Fibroblast of lung (primary cell): ENCODE measurements around the gene C11orf42. TPM values are rescaled to one million over a fixed set of nuclear protein-coding genes. Genes with fewer than 3 reads are reported as not detected.

Experiments
- DNase-seq, 2 donors: peaks; one replicate each; pipeline versions ENCODE4 v3.0.0 to v3.0.0-alpha.2; 2010; ENCODE audit warnings: low read depth in 2 of 2
- H2AFZ ChIP-seq: 2 replicates; pipeline ENCODE4 v1.5.1; 2012; ENCODE audit warnings: low read length, control low read depth, inconsistent platforms
- H3K27ac ChIP-seq: 2 replicates; pipeline ENCODE4 v1.5.1; 2011; ENCODE audit warnings: low read length, control low read depth; ENCODE audit not compliant: insufficient read depth
- H3K27me3 ChIP-seq: 2 replicates; pipeline ENCODE4 v1.5.1; 2011; ENCODE audit warnings: mild to moderate bottlenecking, low read length; ENCODE audit not compliant: control insufficient read depth, insufficient read depth
- H3K36me3 ChIP-seq: 2 replicates; pipeline ENCODE4 v1.5.1; 2011; ENCODE audit warnings: low read length; ENCODE audit not compliant: control insufficient read depth, insufficient read depth
- H3K4me1 ChIP-seq: 2 replicates; pipeline ENCODE4 v1.5.1; 2011; ENCODE audit warnings: low read length; ENCODE audit not compliant: control insufficient read depth, insufficient read depth; ENCODE audit errors: extremely low read depth
- H3K4me2 ChIP-seq: 2 replicates; pipeline ENCODE4 v1.5.1; 2011; ENCODE audit warnings: low read length, control low read depth; ENCODE audit not compliant: insufficient read depth; ENCODE audit errors: extremely low read depth
- H3K4me3 ChIP-seq, 4 experiments: fragments of 200-600 bp in 1 of 4; sonication (generic) in 1 of 4; replicated peaks in 1 of 4; 2 replicates each; pipeline ENCODE4 v1.5.1; 2011 to 2016; ENCODE audit warnings: low read length in 4 of 4, low read depth in 3 of 4, mild to moderate bottlenecking in 3 of 4, control low read depth in 2 of 4, inconsistent platforms in 1 of 4, mixed read lengths in 1 of 4; ENCODE audit not compliant: insufficient read depth in 1 of 4; ENCODE audit errors: control extremely low read depth in 1 of 4
- H3K79me2 ChIP-seq: 2 replicates; pipeline ENCODE4 v1.5.1; 2012; ENCODE audit warnings: mild to moderate bottlenecking, low read length, inconsistent platforms; ENCODE audit not compliant: control insufficient read depth, insufficient read depth
- H3K9ac ChIP-seq: 2 replicates; pipeline ENCODE4 v1.5.1; 2011; ENCODE audit warnings: mild to moderate bottlenecking, low read length, control low read depth; ENCODE audit not compliant: insufficient read depth
- H3K9me3 ChIP-seq: 2 replicates; pipeline ENCODE4 v1.5.1; 2012; ENCODE audit warnings: low read depth, low read length; ENCODE audit not compliant: control insufficient read depth, insufficient read depth
- H4K20me1 ChIP-seq: 2 replicates; pipeline ENCODE4 v1.5.1; 2011; ENCODE audit warnings: low read length; ENCODE audit not compliant: control insufficient read depth, insufficient read depth; ENCODE audit errors: extremely low read depth
- EZH2 ChIP-seq: IDR thresholded peaks from 2 replicates; pipeline ENCODE4 v1.5.1; 2012; ENCODE audit warnings: low read length, control low read depth, mild to moderate bottlenecking; ENCODE audit errors: missing control alignments
- polyA plus RNA-seq, 2 donors: library from polyadenylated mRNA; depleted of rRNA in 1 of 2; stranded (reverse) in 1 of 2; unstranded in 1 of 2; fragments of >200 nt; gene quantifications; 2 replicates each; pipeline ENCODE4 v1.2.1, GENCODE V29; 2011 to 2012; ENCODE audit warnings: missing spikeins in 1 of 2
- total RNA-seq: library from RNA; depleted of rRNA; stranded (reverse); fragments of >200 nt; gene quantifications from 2 replicates; pipeline ENCODE4 v1.2.1, GENCODE V29; 2014
- TF ChIP-seq, protein P1 (sequence below), 2 donors: IDR thresholded peaks in 1 of 2; conservative IDR thresholded peaks in 1 of 2; 1 replicate in 1 of 2; 2 replicates in 1 of 2; pipeline ENCODE4 v1.5.1; 2011 to 2012; ENCODE audit warnings: low read length in 2 of 2, control low read depth in 1 of 2, inconsistent platforms in 1 of 2, low read depth in 1 of 2, mild to moderate bottlenecking in 1 of 2

C11orf42 gene
- total and polyA plus RNA-seq, 2 donors (not counting 1 experiment from before 2014, with no cell fraction given), result not detected

DNA sequence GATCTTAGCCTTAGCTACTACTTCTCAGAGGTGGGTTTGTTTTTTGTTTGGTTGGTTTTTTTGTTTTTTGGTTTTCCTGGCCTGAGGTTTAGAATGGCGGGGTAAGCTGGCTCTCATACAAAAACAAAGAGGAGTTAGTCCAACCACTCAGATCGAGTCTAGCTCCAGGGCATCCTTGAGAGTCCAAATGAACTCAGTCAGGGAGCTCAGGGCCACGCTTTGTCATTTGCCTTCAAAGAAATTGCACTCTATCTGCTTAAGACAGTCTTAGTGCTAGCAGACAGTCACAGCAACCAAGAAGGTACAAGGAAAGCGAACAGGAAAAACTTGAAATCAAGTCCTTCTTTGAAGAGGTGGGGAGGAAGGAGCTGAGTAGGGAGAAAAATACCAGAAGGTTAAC lies 11.1 kb downstream of the C11orf42 start:
- H4K20me1 ChIP-seq, result no peaks in the 10 kb centered on the region
- H3K27ac ChIP-seq, result no peak overlapping the region
- H3K36me3 ChIP-seq, result peaks cover 16% of the 10 kb centered on the region
- no peaks in the 10 kb centered on the region for H3K9me3 ChIP-seq
- DNase-seq, result no peak
- no peak overlapping the region for H3K9ac ChIP-seq
- H3K4me2 ChIP-seq, result no peak overlapping the region
- no peaks in the 10 kb centered on the region for H3K27me3 ChIP-seq
- no peaks in the 10 kb centered on the region for H3K79me2 ChIP-seq
- H3K4me1 ChIP-seq, result peaks cover 2% of the 10 kb centered on the region
- TF ChIP-seq EZH2, result no peak
- TF ChIP-seq, protein P1, sequence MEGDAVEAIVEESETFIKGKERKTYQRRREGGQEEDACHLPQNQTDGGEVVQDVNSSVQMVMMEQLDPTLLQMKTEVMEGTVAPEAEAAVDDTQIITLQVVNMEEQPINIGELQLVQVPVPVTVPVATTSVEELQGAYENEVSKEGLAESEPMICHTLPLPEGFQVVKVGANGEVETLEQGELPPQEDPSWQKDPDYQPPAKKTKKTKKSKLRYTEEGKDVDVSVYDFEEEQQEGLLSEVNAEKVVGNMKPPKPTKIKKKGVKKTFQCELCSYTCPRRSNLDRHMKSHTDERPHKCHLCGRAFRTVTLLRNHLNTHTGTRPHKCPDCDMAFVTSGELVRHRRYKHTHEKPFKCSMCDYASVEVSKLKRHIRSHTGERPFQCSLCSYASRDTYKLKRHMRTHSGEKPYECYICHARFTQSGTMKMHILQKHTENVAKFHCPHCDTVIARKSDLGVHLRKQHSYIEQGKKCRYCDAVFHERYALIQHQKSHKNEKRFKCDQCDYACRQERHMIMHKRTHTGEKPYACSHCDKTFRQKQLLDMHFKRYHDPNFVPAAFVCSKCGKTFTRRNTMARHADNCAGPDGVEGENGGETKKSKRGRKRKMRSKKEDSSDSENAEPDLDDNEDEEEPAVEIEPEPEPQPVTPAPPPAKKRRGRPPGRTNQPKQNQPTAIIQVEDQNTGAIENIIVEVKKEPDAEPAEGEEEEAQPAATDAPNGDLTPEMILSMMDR (conservative IDR thresholded peaks at IDR 0.05 in 1 of 2, IDR thresholded peaks at IDR 0.05 in 1 of 2; ENCODE audit: low read depth in 1 of 2, low read length in 2 of 2), result no peak
- no peak overlapping the region for H3K4me3 ChIP-seq
- H2AFZ ChIP-seq, result no peak overlapping the region

DNA sequence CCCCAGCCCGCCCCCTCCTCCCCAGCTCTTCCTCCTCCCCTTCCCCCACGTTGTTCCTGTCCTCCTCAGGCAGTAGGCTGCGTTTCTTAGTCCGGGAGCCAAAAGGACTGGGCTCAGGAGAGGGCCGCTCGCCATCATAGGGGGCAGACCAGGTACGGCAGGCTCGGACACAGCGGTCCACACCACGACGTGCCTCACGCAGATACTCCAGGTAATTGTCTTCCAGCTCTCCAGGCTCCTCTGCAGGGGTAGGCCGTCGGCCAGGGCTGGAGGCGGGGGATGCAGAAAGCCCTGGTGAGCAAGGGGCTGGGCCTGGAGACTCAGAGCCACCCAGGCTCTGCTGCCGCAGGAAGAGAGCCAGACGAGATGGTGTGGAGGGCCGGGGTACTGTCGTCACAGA lies 12.4 kb downstream of the C11orf42 start:
- no peaks in the 10 kb centered on the region for H3K79me2 ChIP-seq
- no peaks in the 10 kb centered on the region for H3K9me3 ChIP-seq
- no peaks in the 10 kb centered on the region for H3K27me3 ChIP-seq
- no peak overlapping the region for H3K27ac ChIP-seq
- no peak overlapping the region for H3K9ac ChIP-seq
- H3K36me3 ChIP-seq, result peaks cover 16% of the 10 kb centered on the region
- H4K20me1 ChIP-seq, result no peaks in the 10 kb centered on the region
- no peak overlapping the region for H3K4me2 ChIP-seq
- no peak for DNase-seq
- no peak overlapping the region for H2AFZ ChIP-seq
- H3K4me3 ChIP-seq, result no peak overlapping the region
- H3K4me1 ChIP-seq, result peaks cover 2% of the 10 kb centered on the region
- TF ChIP-seq, protein P1 (conservative IDR thresholded peaks at IDR 0.05 in 1 of 2, IDR thresholded peaks at IDR 0.05 in 1 of 2; ENCODE audit: low read depth in 1 of 2, low read length in 2 of 2), result no peak
- no peak for TF ChIP-seq EZH2

DNA sequence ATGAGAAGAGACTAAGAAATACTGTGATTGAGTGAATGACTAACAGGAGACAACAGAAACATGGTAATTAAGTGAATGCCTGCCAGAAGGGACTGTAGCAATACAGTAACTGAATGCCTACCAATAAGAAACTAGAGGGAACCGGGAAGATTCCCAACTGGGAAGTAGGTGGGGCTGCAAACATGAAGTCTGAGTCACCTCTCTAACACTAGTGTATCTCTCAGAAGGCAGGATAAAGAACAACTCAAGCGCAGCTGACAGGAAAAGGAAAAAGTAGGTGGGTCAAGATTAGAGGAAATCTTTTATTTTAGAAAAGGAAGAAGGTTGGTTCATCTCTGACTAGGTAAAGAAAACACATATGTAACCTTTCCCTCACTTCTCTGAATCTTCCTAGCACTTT lies 14.0 kb downstream of the C11orf42 start:
- Histone ChIP-seq H3K27ac (no peak overlapping the region), H3K27me3 (no peaks in the 10 kb centered on the region), H3K9ac (no peak overlapping the region), H3K36me3 (peaks cover 18% of the 10 kb centered on the region), H2AFZ (no peak overlapping the region), H3K4me2 (no peak overlapping the region), H3K79me2 (no peaks in the 10 kb centered on the region), H4K20me1 (no peaks in the 10 kb centered on the region), H3K4me1 (peaks cover 2% of the 10 kb centered on the region), H3K9me3 (no peaks in the 10 kb centered on the region), H3K4me3 (no peak overlapping the region)
- no peak for TF ChIP-seq EZH2
- TF ChIP-seq, protein P1 (conservative IDR thresholded peaks at IDR 0.05 in 1 of 2, IDR thresholded peaks at IDR 0.05 in 1 of 2; ENCODE audit: low read depth in 1 of 2, low read length in 2 of 2), result no peak
- peak; percentile 87 to 91 for DNase-seq
